Stomach (tissue), 9 donors: ENCODE results near the gene PRKCD. TPM values are rescaled to one million over a fixed set of nuclear protein-coding genes. Genes with fewer than 3 reads are reported as not detected.

ENCODE experiments used
- DNase-seq, 2 donors: peaks; one replicate each; pipeline versions ENCODE4 v3.0.0 to v3.0.0-alpha.2; 2013 to 2019
- H3K27ac ChIP-seq, 5 donors: fragments of 200-600 bp in 4 of 5; sonication (generic) in 4 of 5; one replicate each; pipeline ENCODE4 v1.5.1; 2013 to 2019; ENCODE audit warnings: mild to moderate bottlenecking in 1 of 5, moderate library complexity in 1 of 5
- H3K27me3 ChIP-seq, 3 donors: fragments of 200-600 bp; sonication (generic); one replicate each; pipeline ENCODE4 v1.5.1; 2017 to 2019; ENCODE audit warnings: mixed run types in 1 of 3
- H3K36me3 ChIP-seq, 4 donors: fragments of 200-600 bp; sonication (generic); 1 replicate in 3 of 4; 2 replicates in 1 of 4; pipeline ENCODE4 v1.5.1; 2016 to 2019
- H3K4me1 ChIP-seq, 4 donors: fragments of 200-600 bp; sonication (generic); one replicate each; pipeline ENCODE4 v1.5.1; 2016 to 2019
- H3K4me3 ChIP-seq, 4 donors: fragments of 200-600 bp; sonication (generic) in 3 of 4; one replicate each; pipeline ENCODE4 v1.5.1; 2016 to 2019; ENCODE audit warnings: mild to moderate bottlenecking in 1 of 4
- H3K9me3 ChIP-seq, 4 donors: fragments of 200-600 bp; sonication (generic); one replicate each; pipeline ENCODE4 v1.5.1; 2016 to 2019
- CTCF ChIP-seq, 7 experiments: fragments of 450-650 bp in 4 of 7; fragments of 200-600 bp in 3 of 7; sonication (generic) in 3 of 7; IDR thresholded peaks; one replicate each; pipeline ENCODE4 v1.5.1; 2016 to 2019; ENCODE audit warnings: antibody characterized with exemption in 7 of 7, control low read depth in 2 of 7, mild to moderate bottlenecking in 1 of 7
- EP300 ChIP-seq: sonication (generic); formaldehyde crosslinking; IDR thresholded peaks from one replicate; pipeline ENCODE4 v1.6.1; 2017; ENCODE audit warnings: antibody characterized with exemption
- POLR2A ChIP-seq, 4 donors: fragments of 450-650 bp; IDR thresholded peaks; one replicate each; pipeline ENCODE4 v1.6.1; 2016; ENCODE audit warnings: antibody characterized with exemption in 4 of 4, control low read depth in 2 of 4, mild to moderate bottlenecking in 1 of 4, moderate library complexity in 1 of 4
- POLR2AphosphoS5 ChIP-seq, 3 donors: sonication (generic); formaldehyde crosslinking; IDR thresholded peaks; one replicate each; pipeline ENCODE4 v1.6.1; 2016; ENCODE audit warnings: antibody characterized with exemption in 3 of 3
- WGBS, 5 donors: extraction: QIAGEN DNeasy Blood & Tissue Kit in 3 of 5; methylation state at CpG; one replicate each; pipeline versions ENCODE4 v1.1.5 to v1.1.7; 2013 to 2018; 5-methylcytosine and 5-hydroxymethylcytosine counted together
- intact Hi-C: fragments of 100-400 bp; cut with DNase I; formaldehyde crosslinking; loops from one replicate; pipeline ENCODE4 v1.15.1; 2023; ENCODE audit warnings: low total_unique reads
- polyA plus RNA-seq, 3 donors: library from polyadenylated mRNA; stranded (reverse); fragments of 200-250 nt; gene quantifications; one replicate each; pipeline ENCODE4 v1.2.3, GENCODE V29; 2013
- total RNA-seq, 5 donors: library from RNA; depleted of rRNA; stranded (reverse); fragments of >200 nt; gene quantifications; one replicate each; pipeline versions ENCODE4 v1.1.0 to v1.2.3, GENCODE V29; 2014 to 2016
- donor health status: healthy with polysubstance abuse.
- donor health status: Bipolar disorder and iron deficiency.
- donor health status: healthy.

PRKCD gene
- total and polyA plus RNA-seq, 8 donors = 15.6 to 117 (median 37.2) TPM

DNA sequence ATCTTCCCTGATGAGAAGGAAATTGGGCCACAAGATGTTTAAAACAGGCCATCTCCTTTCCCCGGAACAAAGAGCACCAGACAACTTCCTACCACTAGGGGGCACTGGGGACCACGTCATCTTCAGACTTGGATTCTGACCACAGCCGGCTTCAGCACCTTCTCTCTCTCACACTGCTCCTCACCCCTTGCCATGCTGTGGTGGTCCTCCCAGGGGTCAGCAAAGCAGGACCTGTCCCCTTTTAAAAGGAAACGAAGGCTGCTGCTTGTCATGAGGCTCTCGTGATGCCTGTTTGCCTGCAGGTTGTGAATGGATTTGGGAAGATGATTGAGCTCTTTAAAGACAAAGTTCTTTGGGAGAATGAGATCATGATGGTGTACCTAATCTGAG, 47.0 kb upstream of the PRKCD start:
- intact Hi-C loops = no loop called here
- TF ChIP-seq CTCF (IDR thresholded peaks at IDR 0.05) = peak in 6 of 7 experiments; percentile 34 to 96 (median 94)
- no peak for TF ChIP-seq EP300
- TF ChIP-seq POLR2AphosphoS5 (IDR thresholded peaks at IDR 0.05) = peak in 1 of 3 donors; percentile 72
- TF ChIP-seq POLR2A (IDR thresholded peaks at IDR 0.05) = no peak
- peaks cover 32 to 70% (median 68%) of the 10 kb centered on the region in 4 donors for H3K36me3 ChIP-seq
- peaks cover 6 to 61% (median 28%) of the 10 kb centered on the region in 4 donors for H3K4me1 ChIP-seq
- no peaks in the 10 kb centered on the region for H3K9me3 ChIP-seq
- peak; percentile 86 to 94 for DNase-seq
- H3K27me3 ChIP-seq = no peaks in the 10 kb centered on the region
- WGBS, 5 donors = 7 to 11% (median 9%) methylated on average over 5 of the region's 5 CpGs
- no peak overlapping the region for H3K4me3 ChIP-seq
- H3K27ac ChIP-seq = peak overlapping the region in 4 of 5 donors; percentile 35 to 75 (median 52)

- no peak for TF ChIP-seq POLR2AphosphoS5 (IDR thresholded peaks at IDR 0.05)
- TF ChIP-seq POLR2A (IDR thresholded peaks at IDR 0.05) = no peak
- TF ChIP-seq CTCF (IDR thresholded peaks at IDR 0.05) = no peak
- TF ChIP-seq EP300 = no peak
Observed at GRCh38 chr3:53114412-53115074, 46.5 kb upstream of the PRKCD start.

GRCh38 chr3:53116956-53117355, 44.1 kb upstream of the PRKCD start:
- peaks cover 48 to 80% (median 78%) of the 10 kb centered on the region in 4 donors for H3K36me3 ChIP-seq
- no peak overlapping the region for H3K27ac ChIP-seq
- H3K27me3 ChIP-seq = no peaks in the 10 kb centered on the region
- WGBS, 5 donors = 94 to 100% (median 97%) methylated on average over 1 of the region's 1 CpG
- no peak for DNase-seq
- H3K4me1 ChIP-seq = peaks cover 0 to 41% (median 23%) of the 10 kb centered on the region in 4 donors
- no peak for TF ChIP-seq CTCF (IDR thresholded peaks at IDR 0.05)
- TF ChIP-seq POLR2A (IDR thresholded peaks at IDR 0.05) = no peak
- TF ChIP-seq EP300 = no peak
- TF ChIP-seq POLR2AphosphoS5 (IDR thresholded peaks at IDR 0.05) = no peak
- intact Hi-C loops = no loop called here
- no peaks in the 10 kb centered on the region for H3K9me3 ChIP-seq
- no peak overlapping the region for H3K4me3 ChIP-seq

More at GRCh38 chr3:53114412-53115074, 46.5 kb upstream of the PRKCD start:
- no peak overlapping the region for H3K4me3 ChIP-seq
- peak overlapping the region in 4 of 5 donors; percentile 35 to 75 (median 52) for H3K27ac ChIP-seq
- peaks cover 6 to 56% (median 25%) of the 10 kb centered on the region in 4 donors for H3K4me1 ChIP-seq
- H3K36me3 ChIP-seq = peaks cover 31 to 70% (median 68%) of the 10 kb centered on the region in 4 donors
- no peak for DNase-seq
- no peaks in the 10 kb centered on the region for H3K9me3 ChIP-seq
- WGBS, 5 donors = 77 to 94% (median 92%) methylated on average over 5 of the region's 5 CpGs
- H3K27me3 ChIP-seq = no peaks in the 10 kb centered on the region
- intact Hi-C loops = no loop called here

DNA sequence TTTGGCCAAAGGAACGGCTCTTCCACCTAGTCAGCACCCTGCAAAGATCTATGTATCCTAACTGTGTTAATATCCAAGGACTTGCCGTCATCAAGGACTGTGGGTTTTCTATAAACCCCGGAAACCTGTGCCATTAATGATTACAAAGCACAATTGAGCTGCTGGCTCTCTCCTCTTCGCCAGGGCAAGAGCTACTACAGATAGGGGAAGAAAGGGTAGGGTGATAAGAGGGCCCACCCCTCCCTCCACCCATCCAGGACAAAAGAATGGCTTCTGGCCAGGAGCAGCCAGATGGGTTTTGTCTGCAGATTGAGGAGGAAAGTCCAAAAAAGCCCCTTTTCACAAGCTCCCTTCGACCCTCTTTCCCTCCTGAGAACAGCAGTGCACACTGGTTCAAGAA, 40.7 kb upstream of the PRKCD start:
- Histone ChIP-seq H3K36me3 (peaks cover 74 to 100% (median 99%) of the 10 kb centered on the region in 4 donors), H3K27me3 (no peaks in the 10 kb centered on the region), H3K27ac (no peak overlapping the region), H3K4me1 (peaks cover 0 to 18% (median 7%) of the 10 kb centered on the region in 4 donors), H3K4me3 (no peak overlapping the region), H3K9me3 (no peaks in the 10 kb centered on the region)
- 31 to 50% (median 42%) methylated on average over 5 of the region's 5 CpGs for WGBS, 5 donors
- TF ChIP-seq POLR2A (IDR thresholded peaks at IDR 0.05) (no peak), CTCF (IDR thresholded peaks at IDR 0.05) (no peak), EP300 (no peak), POLR2AphosphoS5 (IDR thresholded peaks at IDR 0.05) (no peak)
- intact Hi-C loops = no loop called here
- no peak for DNase-seq
